ENCODE measurements around the gene RELB.

- no peak for TF ChIP-seq CTCF (IDR thresholded peaks at IDR 0.05)
- TF ChIP-seq POLR2A (IDR thresholded peaks at IDR 0.05), result no peak
These were observed 39.4 kb upstream of the RELB start for GRCh38 chr19:44961821-44962220.
